ENCODE results near the gene GPR17.

The GPR17 gene

GRCh38 chr2:127659408-127660290 lies 13.7 kb downstream of the GPR17 start:
- H3K27ac ChIP-seq: no peak overlapping the region
- TF ChIP-seq, protein P1, sequence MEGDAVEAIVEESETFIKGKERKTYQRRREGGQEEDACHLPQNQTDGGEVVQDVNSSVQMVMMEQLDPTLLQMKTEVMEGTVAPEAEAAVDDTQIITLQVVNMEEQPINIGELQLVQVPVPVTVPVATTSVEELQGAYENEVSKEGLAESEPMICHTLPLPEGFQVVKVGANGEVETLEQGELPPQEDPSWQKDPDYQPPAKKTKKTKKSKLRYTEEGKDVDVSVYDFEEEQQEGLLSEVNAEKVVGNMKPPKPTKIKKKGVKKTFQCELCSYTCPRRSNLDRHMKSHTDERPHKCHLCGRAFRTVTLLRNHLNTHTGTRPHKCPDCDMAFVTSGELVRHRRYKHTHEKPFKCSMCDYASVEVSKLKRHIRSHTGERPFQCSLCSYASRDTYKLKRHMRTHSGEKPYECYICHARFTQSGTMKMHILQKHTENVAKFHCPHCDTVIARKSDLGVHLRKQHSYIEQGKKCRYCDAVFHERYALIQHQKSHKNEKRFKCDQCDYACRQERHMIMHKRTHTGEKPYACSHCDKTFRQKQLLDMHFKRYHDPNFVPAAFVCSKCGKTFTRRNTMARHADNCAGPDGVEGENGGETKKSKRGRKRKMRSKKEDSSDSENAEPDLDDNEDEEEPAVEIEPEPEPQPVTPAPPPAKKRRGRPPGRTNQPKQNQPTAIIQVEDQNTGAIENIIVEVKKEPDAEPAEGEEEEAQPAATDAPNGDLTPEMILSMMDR (IDR thresholded peaks at IDR 0.05): no peak
- H3K9me3 ChIP-seq: no peaks in the 10 kb centered on the region
- H3K4me3 ChIP-seq (ENCODE audit: low read depth in 1 of 2, low read length in 1 of 2): no peak overlapping the region
- peaks cover 33% of the 10 kb centered on the region for H3K27me3 ChIP-seq
- H3K36me3 ChIP-seq: no peaks in the 10 kb centered on the region
- no peaks in the 10 kb centered on the region for H3K4me1 ChIP-seq (ENCODE audit: control insufficient read depth in 1 of 2, insufficient read depth in 1 of 2, low read depth in 1 of 2, low read length in 1 of 2)

DNA sequence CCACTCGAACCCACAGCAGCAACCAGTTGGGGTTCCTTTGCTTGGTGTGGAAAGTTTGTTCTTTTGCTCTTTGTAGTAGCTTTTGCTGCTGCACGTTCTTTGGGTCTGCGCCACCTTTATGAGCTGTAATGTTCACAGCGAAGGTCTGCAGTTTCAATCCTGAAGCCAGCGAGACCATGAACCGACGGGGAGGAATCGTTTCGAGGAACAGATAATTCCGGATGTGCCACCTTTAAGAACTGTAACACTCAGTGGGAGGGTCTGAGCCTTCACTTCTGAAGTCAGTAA lies 14.3 kb downstream of the GPR17 start:
- H3K27ac ChIP-seq: no peak overlapping the region
- H3K4me3 ChIP-seq (ENCODE audit: low read depth in 1 of 2, low read length in 1 of 2): no peak overlapping the region
- no peaks in the 10 kb centered on the region for H3K4me1 ChIP-seq (ENCODE audit: control insufficient read depth in 1 of 2, insufficient read depth in 1 of 2, low read depth in 1 of 2, low read length in 1 of 2)
- H3K9me3 ChIP-seq: no peaks in the 10 kb centered on the region
- TF ChIP-seq, protein P1 (IDR thresholded peaks at IDR 0.05): no peak
- no peaks in the 10 kb centered on the region for H3K36me3 ChIP-seq
- H3K27me3 ChIP-seq: peaks cover 39% of the 10 kb centered on the region

- Histone ChIP-seq H3K27me3 (peaks cover 49% of the 10 kb centered on the region), H3K9me3 (no peaks in the 10 kb centered on the region), H3K27ac (no peak overlapping the region), H3K4me1 (ENCODE audit: control insufficient read depth in 1 of 2, insufficient read depth in 1 of 2, low read depth in 1 of 2, low read length in 1 of 2) (no peaks in the 10 kb centered on the region), H3K36me3 (no peaks in the 10 kb centered on the region), H3K4me3 (ENCODE audit: low read depth in 1 of 2, low read length in 1 of 2) (no peak overlapping the region)
- TF ChIP-seq, protein P1 (IDR thresholded peaks at IDR 0.05): no peak
Measured at GRCh38 chr2:127661072-127661649, 15.2 kb downstream of the GPR17 start.

DNA sequence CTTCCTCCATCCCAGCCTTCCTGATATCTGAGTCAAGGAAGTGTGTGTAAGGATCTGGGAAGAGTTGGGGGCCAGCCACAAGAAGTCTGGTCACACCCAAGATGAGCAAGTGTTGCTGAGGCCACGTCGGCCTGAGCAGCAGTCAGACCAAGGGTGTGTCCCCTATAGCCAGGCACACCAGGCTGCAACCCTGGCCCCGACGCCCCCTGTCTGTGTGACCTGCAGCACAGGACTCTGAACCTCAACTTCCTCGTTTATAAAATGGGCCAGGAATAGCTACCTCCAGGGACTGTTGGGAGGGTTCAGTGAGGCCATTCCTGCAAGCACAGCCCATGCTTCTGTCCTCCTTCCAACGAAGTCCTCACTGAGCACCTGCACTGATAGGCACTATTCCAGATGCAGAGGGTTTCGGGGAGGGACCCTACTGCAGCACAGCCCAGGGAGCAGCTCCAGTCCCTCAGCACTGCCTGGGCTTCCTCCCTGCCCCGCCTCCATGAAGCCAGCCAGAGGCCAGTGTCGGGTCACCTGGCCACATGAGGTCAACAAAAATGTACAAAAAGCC lies 16.1 kb downstream of the GPR17 start:
- H3K4me1 ChIP-seq (ENCODE audit: control insufficient read depth in 1 of 2, insufficient read depth in 1 of 2, low read depth in 1 of 2, low read length in 1 of 2): no peaks in the 10 kb centered on the region
- H3K27me3 ChIP-seq: peaks cover 57% of the 10 kb centered on the region
- no peaks in the 10 kb centered on the region for H3K36me3 ChIP-seq
- H3K9me3 ChIP-seq: no peaks in the 10 kb centered on the region
- TF ChIP-seq, protein P1 (IDR thresholded peaks at IDR 0.05): no peak
- H3K27ac ChIP-seq: no peak overlapping the region
- H3K4me3 ChIP-seq (ENCODE audit: low read depth in 1 of 2, low read length in 1 of 2): no peak overlapping the region

GRCh38 chr2:127662937-127663565 lies 17.1 kb downstream of the GPR17 start:
- H3K27ac ChIP-seq: no peak overlapping the region
- TF ChIP-seq, protein P1 (IDR thresholded peaks at IDR 0.05): no peak

More at GRCh38 chr2:127662937-127663565, 17.1 kb downstream of the GPR17 start:
- H3K4me3 ChIP-seq (ENCODE audit: low read depth in 1 of 2, low read length in 1 of 2): no peak overlapping the region
- H3K9me3 ChIP-seq: no peaks in the 10 kb centered on the region
- H3K27me3 ChIP-seq: peaks cover 67% of the 10 kb centered on the region
- H3K4me1 ChIP-seq (ENCODE audit: control insufficient read depth in 1 of 2, insufficient read depth in 1 of 2, low read depth in 1 of 2, low read length in 1 of 2): no peaks in the 10 kb centered on the region
- no peaks in the 10 kb centered on the region for H3K36me3 ChIP-seq
